DND-41 (cell line): ENCODE results near the gene SLC45A1.

Experiments
- EZH2 ChIP-seq: IDR thresholded peaks from 3 replicates; pipeline ENCODE4 v1.6.1; 2012; ENCODE audit warnings: borderline replicate concordance, low read depth, mild to moderate bottlenecking, moderate library complexity, low read length, inconsistent platforms; ENCODE audit not compliant: severe bottlenecking
- TF ChIP-seq, protein P1 (sequence below): IDR thresholded peaks from 2 replicates; pipeline ENCODE4 v1.5.1; 2012; ENCODE audit warnings: borderline replicate concordance, low read length, moderate library complexity, mild to moderate bottlenecking; ENCODE audit not compliant: poor library complexity, severe bottlenecking; ENCODE audit errors: extremely low read depth

DNA sequence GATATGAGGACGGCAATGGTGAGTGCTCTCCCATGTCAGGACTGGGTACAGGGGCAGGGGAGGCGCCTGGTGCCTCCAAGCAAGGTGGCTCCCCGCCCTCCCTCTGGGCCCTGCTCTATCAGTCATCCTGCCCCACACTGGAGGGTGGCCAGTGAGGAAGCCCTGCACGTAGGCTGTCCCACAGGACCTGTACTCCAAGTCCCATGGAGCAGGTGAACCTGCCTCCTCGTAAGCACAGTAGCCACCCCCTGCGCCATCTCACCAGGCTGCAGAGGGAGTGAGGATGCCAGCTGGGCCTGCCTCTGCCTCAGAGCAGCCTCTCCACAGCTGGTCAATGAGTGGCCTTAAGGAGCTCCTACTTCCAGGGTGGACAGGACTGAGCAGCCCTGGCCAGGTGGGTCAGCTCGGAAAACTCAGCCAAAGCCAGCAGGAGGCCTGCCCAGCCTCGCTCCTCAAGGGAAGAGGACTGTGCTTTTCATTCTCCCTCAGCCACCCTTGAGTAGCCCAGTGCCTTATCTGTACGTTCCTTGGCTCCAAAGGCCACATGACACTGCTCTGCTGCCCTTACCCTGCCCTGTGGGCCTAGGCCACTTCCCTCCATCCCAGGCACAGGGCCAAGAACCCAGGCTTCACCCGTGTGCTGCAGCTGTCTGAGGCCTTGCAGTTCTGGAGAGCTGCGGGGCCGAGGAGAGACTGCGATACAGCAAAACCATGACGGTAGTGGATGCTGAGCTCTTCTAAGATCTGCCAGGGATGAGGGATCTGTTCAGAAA lies 39.6 kb downstream of the SLC45A1 start:
- TF ChIP-seq, protein P1, sequence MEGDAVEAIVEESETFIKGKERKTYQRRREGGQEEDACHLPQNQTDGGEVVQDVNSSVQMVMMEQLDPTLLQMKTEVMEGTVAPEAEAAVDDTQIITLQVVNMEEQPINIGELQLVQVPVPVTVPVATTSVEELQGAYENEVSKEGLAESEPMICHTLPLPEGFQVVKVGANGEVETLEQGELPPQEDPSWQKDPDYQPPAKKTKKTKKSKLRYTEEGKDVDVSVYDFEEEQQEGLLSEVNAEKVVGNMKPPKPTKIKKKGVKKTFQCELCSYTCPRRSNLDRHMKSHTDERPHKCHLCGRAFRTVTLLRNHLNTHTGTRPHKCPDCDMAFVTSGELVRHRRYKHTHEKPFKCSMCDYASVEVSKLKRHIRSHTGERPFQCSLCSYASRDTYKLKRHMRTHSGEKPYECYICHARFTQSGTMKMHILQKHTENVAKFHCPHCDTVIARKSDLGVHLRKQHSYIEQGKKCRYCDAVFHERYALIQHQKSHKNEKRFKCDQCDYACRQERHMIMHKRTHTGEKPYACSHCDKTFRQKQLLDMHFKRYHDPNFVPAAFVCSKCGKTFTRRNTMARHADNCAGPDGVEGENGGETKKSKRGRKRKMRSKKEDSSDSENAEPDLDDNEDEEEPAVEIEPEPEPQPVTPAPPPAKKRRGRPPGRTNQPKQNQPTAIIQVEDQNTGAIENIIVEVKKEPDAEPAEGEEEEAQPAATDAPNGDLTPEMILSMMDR = no peak
- TF ChIP-seq EZH2 = no peak
